PC-9 (cell line): ENCODE measurements around the gene RALBP1.

Experiments
- EZH2 ChIP-seq: fragments of 200-600 bp; sonication (generic); IDR thresholded peaks from 2 replicates; pipeline ENCODE4 v1.8.0; 2017; ENCODE audit warnings: antibody characterized with exemption, low read depth
- TF ChIP-seq, protein P1 (sequence below): fragments of 200-600 bp; sonication (generic); conservative IDR thresholded peaks from 2 replicates; pipeline ENCODE4 v1.6.1; 2017; ENCODE audit warnings: mixed run types, antibody characterized with exemption, mild to moderate bottlenecking, moderate library complexity

DNA sequence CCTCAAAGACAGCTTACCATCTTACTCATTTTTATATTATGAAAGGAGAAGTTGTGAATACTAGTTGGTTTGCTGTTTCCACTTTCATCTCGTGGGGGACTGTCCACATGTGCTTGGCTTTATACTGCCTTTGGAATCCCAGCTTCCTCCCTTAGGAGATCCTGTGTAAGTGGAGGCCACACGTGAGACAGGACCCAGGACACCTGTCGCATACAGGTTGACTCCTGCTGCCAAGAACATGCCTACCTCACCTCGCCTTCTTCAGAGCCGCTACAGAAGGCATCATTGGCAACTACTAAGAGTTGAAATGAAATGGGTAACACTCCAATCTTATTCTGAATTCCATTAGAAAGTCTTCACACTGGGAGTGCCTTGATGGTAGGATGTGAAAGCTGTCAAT, 69.7 kb downstream of the RALBP1 start:
- TF ChIP-seq, protein P1, sequence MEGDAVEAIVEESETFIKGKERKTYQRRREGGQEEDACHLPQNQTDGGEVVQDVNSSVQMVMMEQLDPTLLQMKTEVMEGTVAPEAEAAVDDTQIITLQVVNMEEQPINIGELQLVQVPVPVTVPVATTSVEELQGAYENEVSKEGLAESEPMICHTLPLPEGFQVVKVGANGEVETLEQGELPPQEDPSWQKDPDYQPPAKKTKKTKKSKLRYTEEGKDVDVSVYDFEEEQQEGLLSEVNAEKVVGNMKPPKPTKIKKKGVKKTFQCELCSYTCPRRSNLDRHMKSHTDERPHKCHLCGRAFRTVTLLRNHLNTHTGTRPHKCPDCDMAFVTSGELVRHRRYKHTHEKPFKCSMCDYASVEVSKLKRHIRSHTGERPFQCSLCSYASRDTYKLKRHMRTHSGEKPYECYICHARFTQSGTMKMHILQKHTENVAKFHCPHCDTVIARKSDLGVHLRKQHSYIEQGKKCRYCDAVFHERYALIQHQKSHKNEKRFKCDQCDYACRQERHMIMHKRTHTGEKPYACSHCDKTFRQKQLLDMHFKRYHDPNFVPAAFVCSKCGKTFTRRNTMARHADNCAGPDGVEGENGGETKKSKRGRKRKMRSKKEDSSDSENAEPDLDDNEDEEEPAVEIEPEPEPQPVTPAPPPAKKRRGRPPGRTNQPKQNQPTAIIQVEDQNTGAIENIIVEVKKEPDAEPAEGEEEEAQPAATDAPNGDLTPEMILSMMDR: no peak
- TF ChIP-seq EZH2: no peak
